Heart left ventricle (tissue), 16 donors: ENCODE results near the gene PKN3. TPM values are rescaled to one million over a fixed set of nuclear protein-coding genes. Genes with fewer than 3 reads are reported as not detected.
A peak's percentile ranks its signal among the peaks of the same experiment; 100 is the strongest.

Source experiments
- ATAC-seq, 4 donors: fragments of 200-7000 bp; cut with Tn5 transposase; one replicate each; pipeline ENCODE4 v1.9.1; 2020 to 2022; ENCODE audit warnings: moderate library complexity in 4 of 4, mild to moderate bottlenecking in 3 of 4, moderate number of reproducible peaks in 1 of 4
- DNase-seq, 5 donors: peaks; one replicate each; pipeline ENCODE4 v3.0.0-alpha.2; 2020
- H3K27ac ChIP-seq, 12 donors: fragments of 200-600 bp; sonication (generic) in 4 of 12; one replicate each; pipeline versions ENCODE4 v1.5.0 to v1.8.0; 2016 to 2022; ENCODE audit warnings: mild to moderate bottlenecking in 2 of 12
- H3K27me3 ChIP-seq, 9 donors: fragments of 200-600 bp; sonication (generic) in 2 of 9; one replicate each; pipeline versions ENCODE4 v1.5.1 to v1.8.0; 2016 to 2022; ENCODE audit warnings: mild to moderate bottlenecking in 3 of 9
- H3K36me3 ChIP-seq, 9 donors: fragments of 200-600 bp; sonication (generic) in 2 of 9; one replicate each; pipeline versions ENCODE4 v1.5.0 to v1.8.0; 2018 to 2022; ENCODE audit warnings: mild to moderate bottlenecking in 2 of 9
- H3K4me1 ChIP-seq, 12 donors: fragments of 200-600 bp; sonication (generic) in 4 of 12; one replicate each; pipeline versions ENCODE4 v1.5.0 to v1.8.0; 2016 to 2022; ENCODE audit warnings: mild to moderate bottlenecking in 3 of 12
- H3K4me3 ChIP-seq, 12 donors: fragments of 200-600 bp; sonication (generic) in 4 of 12; one replicate each; pipeline versions ENCODE4 v1.5.0 to v1.8.0; 2017 to 2022; ENCODE audit warnings: mild to moderate bottlenecking in 9 of 12, moderate library complexity in 4 of 12
- H3K9me3 ChIP-seq, 12 donors: fragments of 200-600 bp; sonication (generic) in 4 of 12; one replicate each; pipeline versions ENCODE4 v1.5.0 to v1.8.0; 2016 to 2022; ENCODE audit warnings: mild to moderate bottlenecking in 1 of 12
- POLR2A ChIP-seq, 2 donors: fragments of 450-650 bp; IDR thresholded peaks; one replicate each; pipeline ENCODE4 v1.6.1; 2017; ENCODE audit warnings: antibody characterized with exemption in 2 of 2, mild to moderate bottlenecking in 2 of 2, moderate library complexity in 2 of 2
- WGBS, 4 donors: extraction: QIAGEN DNeasy Blood & Tissue Kit in 2 of 4; methylation state at CpG; one replicate each; pipeline versions ENCODE4 v1.1.5 to v1.1.7; 2013 to 2018; 5-methylcytosine and 5-hydroxymethylcytosine counted together
- intact Hi-C, 10 donors: fragments of 100-400 bp; cut with DNase I; formaldehyde crosslinking; loops; one replicate each; pipeline versions ENCODE4 v1.11.1 to v1.14.2; 2022
- polyA plus RNA-seq, 2 donors: library from polyadenylated mRNA; stranded (reverse); fragments of 200-250 nt; gene quantifications; one replicate each; pipeline ENCODE4 v1.2.3, GENCODE V29; 2013
- total RNA-seq, 9 donors: library from RNA; depleted of rRNA in 2 of 9; stranded (reverse); fragments of >200 nt in 2 of 9; fragmentation: NEBNext Ultra II Directional in 3 of 9; extraction: Animal tissue kit (Norgen Biotek cat#: 25700) in 3 of 9; gene quantifications; one replicate each; pipeline versions ENCODE4 v1.1.0 to v1.2.4, GENCODE V29; 2016 to 2023
- TF ChIP-seq, protein P1 (sequence below), 12 donors: fragments of 200-600 bp; sonication (generic) in 4 of 12; IDR thresholded peaks; one replicate each; pipeline versions ENCODE4 v1.5.0 to v1.8.0; 2018 to 2022; ENCODE audit warnings: antibody characterized with exemption in 12 of 12, mild to moderate bottlenecking in 5 of 12
- donor health status: ischemic (EF 13 %, LVEDD 7.1; RV severe dilation, severe dysfunction).
- donor health status: healthy with polysubstance abuse.
- donor health status: DM: no; HTN: yes; CAD: no.
- donor health status: DM: no; HTN: no; CAD: no.
- donor health status: ischemic (EF 25% LVEDD 6.9; RV normal size, moderate dysfunction).
- donor health status: ischemic (EF 25% LVEDD 5.7; RV mildly dilated, moderate dysfunction).
- donor health status: healthy.
- donor health status: DM: yes; HTN: yes; CAD: no.
- donor health status: ischemic (EF 35%, LVEDD 5.7; RV mildly dilated, moderate dysfunction).
- donor health status: nonischemic (EF 11% LVEDD 7.7; RV severe dilation, severe dysfunction).
- donor health status: DM: yes; HTN: yes; CAD: no.
- donor health status: PGD.
- donor health status: ischemic (EF 29% LVEDD 5.4; RV normal size, mild dysfunction).
- donor health status: nonischemic (EF 23%, LVEDD 6.1; RV moderate dilation, normal function).

Gene PKN3
- total and polyA plus RNA-seq, 11 donors: 3.7 to 16.1 (median 6.0) TPM

DNA sequence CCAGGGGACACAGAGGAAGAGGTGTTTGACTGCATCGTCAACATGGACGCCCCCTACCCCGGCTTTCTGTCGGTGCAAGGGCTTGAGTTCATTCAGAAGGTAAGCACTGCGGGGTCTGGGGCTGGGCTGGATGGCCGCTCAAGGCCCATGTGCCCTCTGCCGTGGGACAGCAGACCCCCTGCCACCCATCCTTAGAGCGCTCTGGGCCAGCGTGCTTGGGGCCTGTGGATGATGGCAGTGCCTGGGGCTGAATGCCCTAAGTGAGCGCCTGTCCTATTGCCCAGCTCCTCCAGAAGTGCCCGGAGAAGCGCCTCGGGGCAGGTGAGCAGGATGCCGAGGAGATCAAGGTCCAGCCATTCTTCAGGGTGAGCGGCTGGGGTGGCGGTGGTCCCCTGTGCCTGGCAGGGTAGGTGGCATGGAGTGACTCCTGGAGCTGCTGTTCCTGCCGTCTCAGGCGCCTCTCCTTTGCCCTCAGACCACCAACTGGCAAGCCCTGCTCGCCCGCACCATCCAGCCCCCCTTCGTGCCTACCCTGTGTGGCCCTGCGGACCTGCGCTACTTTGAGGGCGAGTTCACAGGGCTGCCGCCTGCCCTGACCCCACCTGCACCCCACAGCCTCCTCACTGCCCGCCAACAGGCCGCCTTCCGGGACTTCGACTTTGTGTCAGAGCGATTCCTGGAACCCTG, 17.8 kb downstream of the PKN3 start:
- peaks cover 0 to 19% (median 6%) of the 10 kb centered on the region in 12 donors for H3K4me1 ChIP-seq
- no peak for TF ChIP-seq POLR2A (IDR thresholded peaks at IDR 0.05)
- TF ChIP-seq, protein P1, sequence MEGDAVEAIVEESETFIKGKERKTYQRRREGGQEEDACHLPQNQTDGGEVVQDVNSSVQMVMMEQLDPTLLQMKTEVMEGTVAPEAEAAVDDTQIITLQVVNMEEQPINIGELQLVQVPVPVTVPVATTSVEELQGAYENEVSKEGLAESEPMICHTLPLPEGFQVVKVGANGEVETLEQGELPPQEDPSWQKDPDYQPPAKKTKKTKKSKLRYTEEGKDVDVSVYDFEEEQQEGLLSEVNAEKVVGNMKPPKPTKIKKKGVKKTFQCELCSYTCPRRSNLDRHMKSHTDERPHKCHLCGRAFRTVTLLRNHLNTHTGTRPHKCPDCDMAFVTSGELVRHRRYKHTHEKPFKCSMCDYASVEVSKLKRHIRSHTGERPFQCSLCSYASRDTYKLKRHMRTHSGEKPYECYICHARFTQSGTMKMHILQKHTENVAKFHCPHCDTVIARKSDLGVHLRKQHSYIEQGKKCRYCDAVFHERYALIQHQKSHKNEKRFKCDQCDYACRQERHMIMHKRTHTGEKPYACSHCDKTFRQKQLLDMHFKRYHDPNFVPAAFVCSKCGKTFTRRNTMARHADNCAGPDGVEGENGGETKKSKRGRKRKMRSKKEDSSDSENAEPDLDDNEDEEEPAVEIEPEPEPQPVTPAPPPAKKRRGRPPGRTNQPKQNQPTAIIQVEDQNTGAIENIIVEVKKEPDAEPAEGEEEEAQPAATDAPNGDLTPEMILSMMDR (IDR thresholded peaks at IDR 0.05): no peak
- no peak overlapping the region for H3K27ac ChIP-seq
- peaks cover 0 to 21% (median 1%) of the 10 kb centered on the region in 9 donors for H3K36me3 ChIP-seq
- no peak overlapping the region for H3K4me3 ChIP-seq
- no peaks in the 10 kb centered on the region for H3K27me3 ChIP-seq
- intact Hi-C loops: no loop called here
- ATAC-seq (no peak), DNase-seq (peak in 1 of 5 donors; percentile 57)
- peaks cover 0 to under 1% (median 0%) of the 10 kb centered on the region in 12 donors for H3K9me3 ChIP-seq
- WGBS, 4 donors: 91 to 95% (median 92%) methylated on average over 25 to 30 of the region's 30 CpGs

DNA sequence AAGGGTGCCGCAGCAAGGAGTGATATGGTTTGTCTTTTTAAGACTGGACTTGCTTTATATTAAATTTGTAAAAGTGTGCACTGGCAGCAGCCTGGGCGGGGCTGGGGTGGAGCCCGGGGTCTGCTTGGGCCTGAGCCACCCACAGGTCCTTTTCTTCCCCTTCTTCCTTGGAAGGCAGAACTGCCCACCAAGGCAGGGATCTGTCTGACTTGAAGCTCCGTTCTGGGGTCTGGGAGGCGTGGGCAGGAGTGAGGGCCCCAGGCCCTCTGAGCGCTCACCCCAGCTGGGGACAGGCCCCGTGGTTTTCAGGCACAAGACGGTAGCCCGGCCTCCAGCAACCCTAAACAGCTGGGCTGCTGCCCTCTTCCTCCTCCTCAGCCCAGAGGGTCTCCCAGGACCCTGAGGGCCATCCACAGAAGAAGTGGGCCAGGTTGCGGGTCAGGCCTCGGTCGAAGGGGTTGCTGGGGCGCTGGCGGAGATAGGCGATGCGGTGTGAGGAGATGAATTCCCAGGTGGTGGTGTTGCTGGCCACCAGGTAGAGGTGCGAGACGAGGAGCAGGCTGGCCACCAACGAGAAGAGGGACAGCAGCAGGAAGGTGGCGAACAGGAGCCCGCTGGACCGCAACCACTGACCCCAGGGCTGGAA, 18.7 kb downstream of the PKN3 start:
- no peaks in the 10 kb centered on the region for H3K27me3 ChIP-seq
- 91 to 94% (median 92%) methylated on average over 18 to 22 of the region's 22 CpGs for WGBS, 4 donors

DNA sequence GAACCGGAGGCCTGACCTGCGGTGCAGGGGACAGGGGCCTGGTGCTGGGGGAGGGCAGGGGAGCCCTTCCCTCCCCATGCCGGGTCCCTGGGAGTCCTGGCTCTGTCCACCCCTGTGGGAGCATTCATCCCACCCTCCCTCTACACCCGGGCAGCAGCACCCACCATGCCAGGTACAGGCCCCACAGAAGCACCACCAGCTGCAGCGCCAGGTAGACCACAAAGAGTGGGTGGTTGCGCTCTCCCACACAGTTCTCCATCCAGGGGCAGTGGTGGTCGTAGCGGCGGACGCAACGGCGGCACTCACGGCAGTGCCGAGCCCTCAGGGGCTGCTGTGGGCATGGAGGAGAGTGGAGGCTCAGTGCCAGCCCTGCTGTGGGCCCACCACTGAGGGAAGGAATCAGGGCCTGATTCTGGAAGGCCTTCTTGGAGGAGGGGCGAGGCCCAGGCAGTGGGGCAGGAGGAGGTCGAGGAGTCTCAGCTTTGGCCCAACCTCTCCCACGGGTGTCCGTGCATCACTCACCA, 19.2 kb downstream of the PKN3 start:
- 88 to 93% (median 91%) methylated on average over 9 to 18 of the region's 18 CpGs for WGBS, 4 donors
- no peak overlapping the region for H3K27ac ChIP-seq
- peaks cover 0 to 3% (median 0%) of the 10 kb centered on the region in 12 donors for H3K9me3 ChIP-seq
- H3K27me3 ChIP-seq: no peaks in the 10 kb centered on the region
- ATAC-seq (no peak), DNase-seq (peak in 1 of 5 donors; percentile 27)
- peaks cover 0 to 16% (median 0%) of the 10 kb centered on the region in 9 donors for H3K36me3 ChIP-seq
- H3K4me3 ChIP-seq: no peak overlapping the region
- intact Hi-C loops: loop anchor here in 1 of 10 donors (2.0 kb wide), 1 partner anchor 17 kb away; no protein-coding TSS in a partner anchor
- peaks cover 0 to 21% (median 6%) of the 10 kb centered on the region in 12 donors for H3K4me1 ChIP-seq
- no peak for TF ChIP-seq POLR2A (IDR thresholded peaks at IDR 0.05)
- TF ChIP-seq, protein P1 (IDR thresholded peaks at IDR 0.05): no peak

More for the DNA sequence above, 18.7 kb downstream of the PKN3 start:
- TF ChIP-seq, protein P1 (IDR thresholded peaks at IDR 0.05): no peak
- no peak for TF ChIP-seq POLR2A (IDR thresholded peaks at IDR 0.05)
- ATAC-seq (no peak), DNase-seq (no peak)
- no peak overlapping the region for H3K27ac ChIP-seq
- H3K36me3 ChIP-seq: peaks cover 0 to 16% (median 0%) of the 10 kb centered on the region in 9 donors
- H3K4me3 ChIP-seq: no peak overlapping the region
- intact Hi-C loops: no loop called here
- peaks cover 0 to 3% (median 0%) of the 10 kb centered on the region in 12 donors for H3K9me3 ChIP-seq
- H3K4me1 ChIP-seq: peaks cover 0 to 21% (median 6%) of the 10 kb centered on the region in 12 donors
